ENCODE data around the gene CDH4.
A peak's percentile ranks its signal among the peaks of the same experiment; 100 is the strongest.

The CDH4 gene

GRCh38 chr20:61554617-61555016 is 302.6 kb downstream of the CDH4 start:
- TF ChIP-seq CTCF (IDR thresholded peaks at IDR 0.05; ENCODE audit: low read depth, low read length), result no peak

GRCh38 chr20:61555566-61555965 is 303.5 kb downstream of the CDH4 start:
- peak in 1 of 2 donors; percentile 11 for DNase-seq (ENCODE audit: low read depth in 2 of 2)
- TF ChIP-seq CTCF (IDR thresholded peaks at IDR 0.05; ENCODE audit: low read depth, low read length), result no peak
- no peak overlapping the region for H3K4me3 ChIP-seq (replicated peaks in 1 of 2; ENCODE audit: low read depth in 2 of 2, low read length in 2 of 2)

More at GRCh38 chr20:61554617-61555016, 302.6 kb downstream of the CDH4 start:
- H3K4me3 ChIP-seq (replicated peaks in 1 of 2; ENCODE audit: low read depth in 2 of 2, low read length in 2 of 2), result no peak overlapping the region
- DNase-seq (ENCODE audit: low read depth in 2 of 2), result no peak

GRCh38 chr20:61556111-61556510 is 304.1 kb downstream of the CDH4 start:
- no peak for TF ChIP-seq CTCF (IDR thresholded peaks at IDR 0.05; ENCODE audit: low read depth, low read length)
- H3K4me3 ChIP-seq (replicated peaks in 1 of 2; ENCODE audit: low read depth in 2 of 2, low read length in 2 of 2), result no peak overlapping the region
- DNase-seq (ENCODE audit: low read depth in 2 of 2), result peak; percentile 32 to 85

GRCh38 chr20:61556673-61557072 is 304.6 kb downstream of the CDH4 start:
- DNase-seq (ENCODE audit: low read depth in 2 of 2), result no peak
- no peak for TF ChIP-seq CTCF (IDR thresholded peaks at IDR 0.05; ENCODE audit: low read depth, low read length)
- H3K4me3 ChIP-seq (replicated peaks in 1 of 2; ENCODE audit: low read depth in 2 of 2, low read length in 2 of 2), result no peak overlapping the region

GRCh38 chr20:61557621-61558020 is 305.6 kb downstream of the CDH4 start:
- no peak for DNase-seq (ENCODE audit: low read depth in 2 of 2)
- H3K4me3 ChIP-seq (replicated peaks in 1 of 2; ENCODE audit: low read depth in 2 of 2, low read length in 2 of 2), result no peak overlapping the region
- no peak for TF ChIP-seq CTCF (IDR thresholded peaks at IDR 0.05; ENCODE audit: low read depth, low read length)

- peak in 1 of 2 donors; percentile 22 for DNase-seq (ENCODE audit: low read depth in 2 of 2)
- no peak overlapping the region for H3K4me3 ChIP-seq (replicated peaks in 1 of 2; ENCODE audit: low read depth in 2 of 2, low read length in 2 of 2)
- no peak for TF ChIP-seq CTCF (IDR thresholded peaks at IDR 0.05; ENCODE audit: low read depth, low read length)
Observed at GRCh38 chr20:61558726-61559125, 306.7 kb downstream of the CDH4 start.

GRCh38 chr20:61559706-61560315 is 307.8 kb downstream of the CDH4 start:
- DNase-seq (ENCODE audit: low read depth in 2 of 2), result no peak
- no peak overlapping the region for H3K4me3 ChIP-seq (replicated peaks in 1 of 2; ENCODE audit: low read depth in 2 of 2, low read length in 2 of 2)
- no peak for TF ChIP-seq CTCF (IDR thresholded peaks at IDR 0.05; ENCODE audit: low read depth, low read length)
